CD4-positive, alpha-beta T cell treated with Interleukin-6 for 4 hours (primary cell): ENCODE measurements around the gene HMHB1.
"Not testable (repeated sequence)": the region's sequence is repeated elsewhere in the genome, so short reads cannot be mapped to it uniquely, and the experiment has no call there.

ENCODE experiments used
- DNase-seq: peaks from one replicate; pipeline ENCODE4 v3.0.0-alpha.2; 2020; ENCODE audit warnings: mixed read lengths

HMHB1 gene

DNA sequence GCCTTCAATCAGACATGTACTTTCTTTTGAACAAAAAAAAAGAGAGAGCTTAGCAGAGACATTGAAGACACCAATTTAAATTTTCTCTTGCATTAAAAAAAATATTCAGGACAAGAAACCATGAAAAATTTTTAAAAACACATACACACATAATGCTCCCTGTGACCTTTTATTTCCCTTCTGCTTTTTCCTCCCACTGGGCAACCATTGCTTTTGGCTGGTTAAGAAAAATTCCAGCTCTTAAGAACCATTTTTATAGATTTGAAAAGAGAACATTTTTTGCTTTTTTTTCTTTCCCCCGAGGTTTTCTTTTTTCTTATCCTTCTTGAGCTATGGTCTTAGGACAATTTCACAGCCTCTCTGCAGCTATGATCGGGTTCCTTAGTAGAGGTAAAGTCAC lies 6.1 kb upstream of the HMHB1 start:
- DNase-seq: no peak

DNA sequence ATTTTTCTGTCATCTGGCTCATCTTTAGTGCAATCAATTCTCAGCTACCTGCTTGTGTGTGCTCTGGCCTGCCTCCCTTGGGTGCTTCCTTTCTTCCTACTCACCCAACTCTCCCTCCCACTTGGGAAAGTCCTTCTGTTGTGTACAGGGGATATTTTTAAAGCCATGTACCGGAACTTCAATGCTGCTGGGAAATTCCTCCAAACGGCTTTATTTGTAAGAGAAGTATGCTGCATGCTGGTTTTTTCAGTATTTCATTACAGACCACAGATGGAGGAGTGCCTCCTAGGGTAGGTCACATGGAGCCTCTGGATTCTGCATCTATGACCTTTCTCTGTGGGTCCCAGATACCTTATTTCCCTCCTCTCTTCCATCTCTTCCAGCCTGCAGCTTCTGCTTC lies 5.4 kb upstream of the HMHB1 start:
- DNase-seq: no peak

DNA sequence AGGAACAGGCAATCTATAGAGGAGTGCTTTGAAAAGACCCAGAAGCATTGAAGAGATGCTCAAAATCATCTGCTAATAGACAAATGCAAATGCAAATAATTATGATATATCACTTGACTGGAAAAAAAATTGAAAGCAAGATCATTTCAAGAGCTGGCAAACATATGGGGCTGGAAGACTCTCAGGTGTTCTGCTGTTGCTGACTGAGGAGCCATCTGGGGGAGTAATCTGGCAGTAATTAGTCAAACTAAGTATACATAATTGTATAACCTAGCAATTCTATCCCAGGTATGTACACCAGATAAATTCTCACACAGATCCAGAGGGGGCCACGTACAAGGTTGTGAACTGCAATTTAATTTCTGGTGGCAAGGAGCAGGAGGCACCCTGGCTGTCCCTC lies 4.6 kb upstream of the HMHB1 start:
- no peak for DNase-seq

DNA sequence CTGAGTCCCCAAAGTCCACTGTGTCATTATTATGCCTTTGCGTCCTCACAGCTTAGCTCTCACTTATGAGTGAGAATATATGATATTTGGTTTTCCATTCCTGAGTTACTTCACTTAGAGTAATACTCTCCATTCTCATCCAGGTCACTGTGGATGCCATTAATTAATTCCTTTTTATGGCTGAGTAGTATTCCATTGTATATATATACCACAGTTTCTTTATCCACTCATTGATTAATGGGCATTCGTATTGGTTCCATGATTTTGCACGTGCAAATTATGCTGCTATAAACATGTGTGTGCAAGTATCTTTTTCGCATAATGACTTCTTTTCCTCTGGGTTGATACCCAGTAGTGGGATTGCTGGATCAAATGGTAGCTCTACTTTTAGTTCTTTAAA lies 4.4 kb downstream of the HMHB1 start:
- DNase-seq: not testable (repeated sequence)

DNA sequence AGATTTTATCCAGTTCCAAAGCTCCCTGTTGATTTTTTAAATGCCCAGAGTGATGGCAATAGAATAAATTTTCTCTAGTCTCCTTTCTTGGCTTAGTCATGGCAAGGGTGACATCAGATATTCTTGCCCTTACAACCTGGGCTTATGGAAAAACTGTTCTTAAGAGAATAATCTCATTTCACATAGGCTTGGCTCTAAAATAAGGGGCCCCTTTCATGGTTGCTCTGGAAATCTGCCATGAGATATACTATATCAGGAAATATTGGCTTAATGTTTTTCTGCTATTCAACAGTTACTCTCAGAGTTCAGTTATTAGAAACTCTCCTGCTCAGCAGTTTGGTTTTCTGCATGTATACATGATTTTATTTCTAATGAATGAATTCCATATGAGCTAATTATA lies 7.8 kb downstream of the HMHB1 start:
- DNase-seq: no peak

DNA sequence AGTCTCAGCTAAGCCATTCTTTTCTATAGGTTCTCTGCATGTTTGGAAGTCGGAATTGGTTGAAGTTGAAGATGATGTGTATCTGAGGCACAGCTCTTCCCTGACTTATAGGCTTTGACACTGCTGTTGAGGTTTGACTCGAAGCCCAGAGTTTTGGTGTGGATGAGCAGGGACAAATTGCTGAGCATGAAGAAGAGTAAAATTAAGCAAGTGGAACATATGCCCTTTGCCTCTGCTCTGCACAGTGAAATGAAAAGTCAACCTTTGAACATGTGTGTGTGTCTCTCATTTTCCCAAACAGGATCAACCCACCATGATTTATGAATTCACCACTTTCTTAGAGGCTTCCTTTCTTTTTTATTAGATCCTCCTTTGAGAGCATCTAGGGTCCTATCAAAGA lies 8.5 kb downstream of the HMHB1 start:
- no peak for DNase-seq

DNA sequence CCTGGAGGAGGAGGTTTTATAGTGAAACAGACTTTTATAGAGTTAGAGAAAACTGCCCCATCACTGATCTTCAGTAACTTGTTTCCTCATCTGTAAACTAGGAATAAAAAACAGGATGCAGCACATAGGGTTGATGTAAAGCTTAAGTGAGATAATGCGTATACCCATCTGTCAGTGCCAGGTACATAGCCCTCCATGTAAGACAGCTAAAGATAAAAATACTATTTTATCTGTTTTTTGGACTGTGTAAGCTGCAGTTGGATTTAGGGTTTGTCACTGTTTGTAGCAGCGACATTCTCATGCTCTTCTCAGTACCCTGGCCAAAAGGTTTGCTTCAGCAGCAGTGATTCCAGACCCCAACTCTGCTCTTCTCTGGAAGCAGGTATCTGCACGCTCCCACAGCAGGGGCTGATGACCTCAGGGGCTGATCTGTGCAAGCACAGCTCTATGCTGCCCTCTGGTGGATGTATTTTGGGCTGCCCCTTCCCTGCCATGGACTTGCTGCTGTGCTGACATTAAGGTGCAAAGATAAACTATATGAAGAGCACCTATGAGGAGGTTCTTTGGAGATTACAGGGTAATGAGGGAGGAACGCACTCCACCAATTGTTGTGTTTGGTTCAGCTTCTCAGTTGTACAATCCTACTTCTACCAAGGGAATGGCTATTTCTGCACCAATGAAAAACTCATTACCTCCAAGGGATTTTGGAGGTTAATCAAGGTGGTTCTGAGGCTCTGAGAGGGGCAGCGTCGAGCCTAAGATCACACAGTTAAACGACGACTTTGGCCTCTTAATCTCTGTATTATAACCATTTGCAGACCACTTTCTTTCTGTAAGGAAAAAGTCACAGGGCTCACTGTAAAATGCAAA lies 13.1 kb downstream of the HMHB1 start:
- DNase-seq: peak; percentile 88

DNA sequence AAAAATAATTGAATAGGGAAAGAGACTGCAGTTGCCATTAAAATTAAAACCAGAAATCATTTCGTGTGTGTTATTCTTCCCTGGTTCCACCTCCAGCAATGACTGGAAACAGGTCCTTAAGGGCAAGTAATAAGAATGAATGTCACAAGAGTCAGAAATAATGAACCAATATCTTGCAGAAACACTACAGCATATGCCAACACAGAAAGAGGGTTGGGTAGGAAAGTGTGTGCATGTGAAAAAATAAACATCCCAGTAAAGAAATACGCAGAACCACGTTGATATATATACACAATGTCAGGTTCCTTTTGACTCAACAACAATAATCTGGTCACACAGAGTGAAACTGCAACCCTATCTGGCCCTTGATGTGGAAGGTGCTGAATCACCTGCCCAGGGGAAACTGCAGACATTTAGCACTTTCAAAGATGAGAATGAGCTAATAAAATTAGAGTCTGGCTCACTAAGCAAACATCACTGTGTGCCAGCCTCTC lies 15.0 kb downstream of the HMHB1 start:
- DNase-seq: peak; percentile 20

DNA sequence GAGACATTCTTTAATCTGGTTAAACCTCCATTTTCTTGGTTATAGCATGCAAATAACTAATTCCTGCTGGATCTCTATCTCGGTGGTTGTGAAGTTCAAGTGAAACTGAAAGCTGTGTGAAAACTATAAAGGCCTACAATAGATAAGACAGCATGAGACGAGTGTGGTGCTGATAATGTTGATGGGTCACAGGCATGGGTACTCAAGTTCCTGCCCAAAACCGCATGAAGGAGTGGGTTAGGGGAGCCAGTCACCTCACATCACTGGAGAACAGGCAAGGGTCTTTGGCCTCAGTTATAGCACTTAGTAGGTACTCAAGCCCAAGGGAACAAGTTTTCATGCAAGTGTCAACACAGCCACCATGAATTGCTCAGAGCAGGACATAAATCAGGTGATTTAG lies 16.7 kb downstream of the HMHB1 start:
- DNase-seq: peak; percentile 18

DNA sequence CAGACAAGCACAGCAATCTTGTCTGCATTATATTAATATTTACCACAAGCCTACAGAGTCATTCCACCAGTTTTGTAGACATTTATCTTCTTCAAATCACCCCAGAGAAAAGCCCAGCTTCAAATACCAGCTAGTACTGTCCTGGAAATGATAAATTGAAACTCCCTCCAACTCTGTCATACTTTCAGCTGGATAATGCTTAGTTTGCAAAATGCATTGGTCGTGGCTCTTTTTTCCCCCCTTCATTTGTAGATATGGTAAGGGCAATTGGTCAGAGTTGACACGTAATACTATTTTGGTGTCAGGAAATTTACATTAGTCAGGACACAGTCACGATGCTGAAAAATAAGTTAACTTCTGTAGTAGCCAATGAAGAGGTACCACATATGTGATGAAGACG lies 21.2 kb downstream of the HMHB1 start:
- no peak for DNase-seq

DNA sequence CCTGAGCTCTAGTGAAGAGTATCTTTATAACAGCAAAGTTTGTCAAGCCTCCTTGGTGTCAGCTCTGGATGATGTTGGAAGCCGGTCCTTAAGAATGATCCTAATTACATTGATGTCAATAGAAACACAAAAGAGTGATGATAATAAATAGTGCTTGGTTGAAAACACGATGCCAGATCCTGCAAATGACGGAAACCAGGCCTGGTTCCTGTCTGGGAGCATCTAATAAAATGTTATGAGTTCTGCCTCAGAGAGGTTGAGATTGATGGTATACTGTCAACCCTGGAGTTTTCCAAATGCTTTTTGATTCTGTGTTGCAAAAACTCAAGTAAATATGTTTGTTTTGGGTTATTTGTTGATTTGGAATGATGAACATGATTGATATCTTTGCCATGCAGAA lies 23.3 kb downstream of the HMHB1 start:
- no peak for DNase-seq

DNA sequence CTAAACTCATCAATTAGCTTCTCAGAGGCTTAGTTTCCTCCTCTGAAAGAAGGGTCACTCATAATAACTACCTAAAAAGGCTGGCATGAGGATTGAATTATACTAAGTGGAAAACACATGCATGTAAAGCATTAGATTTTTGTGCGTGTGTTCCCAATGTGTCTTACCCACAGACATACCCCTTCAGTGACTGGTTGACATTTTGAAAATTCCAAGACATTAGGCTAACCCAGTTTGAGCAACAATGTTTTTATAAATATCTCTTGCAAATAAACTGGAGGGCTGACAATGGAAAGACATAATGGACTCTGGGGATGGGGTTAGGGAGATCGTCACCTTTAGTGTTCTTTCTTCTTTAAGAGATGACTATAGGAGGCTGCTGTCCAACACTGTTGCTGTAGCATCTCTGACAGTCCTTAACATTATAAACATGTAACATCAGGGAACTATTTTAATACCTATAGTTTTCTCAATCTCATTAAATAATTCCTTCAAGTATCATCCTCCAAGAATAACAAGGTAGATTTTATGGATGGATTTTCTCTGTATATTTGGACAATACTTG lies 24.3 kb downstream of the HMHB1 start:
- DNase-seq: no peak

DNA sequence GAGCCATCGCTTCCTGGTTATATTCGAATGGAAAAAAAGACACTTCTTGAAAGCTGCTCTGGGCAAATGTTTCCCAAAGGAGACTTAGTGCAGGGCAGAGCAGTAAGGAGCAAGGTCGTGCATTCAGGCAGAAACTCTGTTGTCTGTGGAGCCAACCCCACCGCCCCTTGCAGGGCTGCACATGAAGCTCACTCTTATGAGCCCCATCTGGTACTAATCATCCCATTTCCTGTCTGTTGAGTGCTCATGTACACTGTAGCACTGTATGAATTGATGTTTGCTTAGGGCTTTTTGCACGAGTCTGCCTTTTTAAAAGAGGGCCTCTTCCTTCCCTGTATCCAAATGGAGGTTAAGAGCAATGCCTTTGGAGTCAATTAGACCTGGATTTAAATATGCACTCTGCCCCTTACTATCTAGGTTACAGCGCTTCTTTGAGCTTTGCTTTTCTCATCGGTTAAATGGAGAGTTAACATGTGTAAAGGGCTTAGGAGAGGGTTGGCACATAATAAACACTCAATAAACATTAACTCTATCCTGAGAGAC lies 25.4 kb downstream of the HMHB1 start:
- no peak for DNase-seq

DNA sequence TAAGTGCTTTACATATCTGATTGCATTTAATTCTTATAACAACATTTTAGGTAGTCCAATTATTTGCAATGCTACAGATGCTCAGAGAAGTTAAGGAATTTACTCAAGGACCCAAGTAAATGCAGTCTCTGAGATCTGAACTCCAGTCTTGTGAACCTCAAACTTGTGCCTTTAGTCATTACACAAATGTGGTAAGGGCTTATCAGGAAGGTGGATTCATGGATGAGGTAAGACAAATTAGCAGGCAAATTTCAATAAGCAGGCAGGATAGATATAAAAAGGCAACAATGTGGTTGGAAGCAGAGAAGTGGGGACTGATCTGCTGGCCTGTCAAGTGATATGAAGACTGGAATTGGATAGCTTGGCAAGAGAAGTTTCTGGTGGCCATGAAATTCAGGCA lies 29.5 kb downstream of the HMHB1 start:
- no peak for DNase-seq

DNA sequence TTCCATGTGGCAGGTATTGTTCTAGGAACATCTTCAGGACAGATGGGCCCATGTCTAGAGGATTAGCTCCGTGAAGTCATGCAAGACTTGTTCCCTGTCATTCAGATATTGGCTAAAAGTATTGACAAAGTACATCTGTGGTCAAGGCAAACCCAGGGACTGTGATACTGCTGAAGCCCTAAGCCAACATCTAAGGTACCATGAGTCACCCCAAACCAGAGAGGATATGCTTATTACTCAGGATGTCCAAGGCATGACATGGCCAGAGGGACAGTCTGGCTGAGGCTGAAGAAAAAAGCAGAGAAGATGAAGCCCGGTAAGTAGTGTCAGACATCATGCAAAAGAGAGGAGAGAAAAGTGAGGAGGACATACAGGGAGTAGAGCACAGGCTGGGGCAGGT lies 31.0 kb downstream of the HMHB1 start:
- no peak for DNase-seq

DNA sequence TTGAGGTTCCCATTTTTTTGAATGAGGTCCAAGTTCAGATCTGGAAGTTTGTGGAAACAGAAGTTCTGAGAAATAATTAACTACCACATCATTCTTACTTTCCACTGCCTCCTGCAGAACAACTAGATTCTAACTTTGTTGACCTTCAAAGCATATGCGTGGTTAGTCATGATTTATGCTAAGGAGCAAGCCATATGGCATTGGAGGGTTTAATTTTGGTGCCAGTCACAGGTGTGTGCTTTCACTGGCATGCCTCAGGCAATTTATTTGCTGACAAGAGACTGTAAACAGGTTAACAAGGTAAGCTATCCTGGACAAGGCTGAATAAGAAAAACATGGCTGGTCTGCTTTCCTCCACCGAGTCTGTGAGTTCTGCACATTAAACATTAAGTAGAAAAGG lies 31.5 kb downstream of the HMHB1 start:
- no peak for DNase-seq

DNA sequence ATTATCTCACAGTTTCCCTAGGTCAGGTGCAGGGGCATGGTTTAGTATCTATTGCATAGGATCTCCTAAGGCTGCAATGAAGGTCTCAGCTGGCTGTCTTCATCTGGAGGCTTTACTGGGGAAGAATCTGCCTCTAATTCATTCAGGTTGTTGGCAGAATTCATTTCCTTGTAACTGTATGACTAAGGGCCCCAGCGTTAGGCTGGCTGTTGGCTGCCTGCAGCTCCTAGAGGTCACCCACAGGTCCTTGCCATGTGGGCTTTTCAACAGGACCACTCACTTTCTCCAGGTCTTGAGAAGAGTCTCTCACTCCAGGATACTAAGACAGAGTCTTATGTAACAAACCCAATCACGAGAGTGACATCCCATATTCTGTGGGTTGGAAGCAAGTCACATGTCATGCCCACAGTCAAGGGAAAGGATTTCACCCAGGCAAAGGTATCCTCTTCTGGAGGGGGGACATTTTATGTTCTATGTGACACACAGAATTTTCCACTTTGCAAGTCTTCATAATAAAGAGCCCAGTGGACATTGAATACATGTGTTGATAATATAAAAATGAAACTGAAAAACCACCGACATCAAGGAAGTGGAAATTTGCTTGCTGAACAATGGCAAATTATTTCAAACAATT lies 38.2 kb downstream of the HMHB1 start:
- DNase-seq: no peak

DNA sequence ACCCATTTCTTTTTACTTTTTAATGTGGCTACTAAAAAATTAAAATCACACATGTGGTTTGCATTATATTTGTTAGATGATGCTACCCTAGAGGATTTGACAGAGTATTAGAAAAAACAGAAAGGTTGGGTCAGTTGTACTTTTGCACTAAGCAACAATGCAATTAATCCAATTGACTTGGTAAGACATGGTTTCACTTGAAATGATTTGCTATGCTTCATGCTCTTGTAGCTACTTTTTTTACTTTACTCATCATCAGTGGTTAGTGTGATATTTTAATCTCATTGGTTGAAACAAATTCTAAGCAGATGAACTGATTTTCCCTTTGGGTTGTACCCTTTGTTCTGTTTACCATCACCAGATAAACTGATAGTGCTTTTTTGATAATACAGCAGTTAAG lies 39.4 kb downstream of the HMHB1 start:
- DNase-seq: no peak

DNA sequence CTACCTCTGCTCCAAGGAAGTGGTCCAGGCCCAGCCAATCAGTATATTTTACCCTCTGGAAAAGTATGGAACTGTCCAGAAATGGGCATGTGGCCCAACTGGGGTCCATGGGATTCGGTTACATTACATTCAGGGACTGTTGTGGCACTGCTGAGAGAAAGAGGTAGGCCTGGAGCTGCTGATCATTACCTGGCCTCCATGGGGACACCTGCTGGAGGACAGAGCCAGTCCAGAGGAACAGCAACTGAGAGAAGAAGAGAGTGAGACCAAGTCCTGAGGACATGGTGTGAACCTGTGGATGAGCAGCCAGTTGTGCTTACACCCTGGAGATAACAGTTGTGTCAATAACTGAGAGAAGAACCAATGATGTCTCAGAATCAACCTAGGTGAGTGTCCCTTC lies 48.2 kb downstream of the HMHB1 start:
- no peak for DNase-seq

DNA sequence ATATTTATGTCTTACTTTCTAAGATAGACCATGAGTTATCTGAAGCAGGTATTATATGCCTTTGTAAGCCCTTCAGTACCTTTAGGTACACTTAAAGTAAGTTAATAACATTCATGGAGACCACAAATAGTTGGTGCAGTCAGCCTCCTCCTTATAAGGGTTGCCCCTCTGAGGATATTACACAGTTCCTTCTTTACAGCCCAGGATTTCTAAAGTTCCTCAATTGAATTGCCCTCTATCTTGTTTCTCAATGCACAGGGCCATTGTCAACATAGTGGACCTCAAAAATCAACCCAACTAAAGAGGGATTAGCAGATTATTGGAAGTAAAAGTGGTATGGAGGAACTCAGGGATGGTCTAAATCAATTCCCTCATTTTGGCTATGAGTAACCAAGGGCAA lies 50.3 kb downstream of the HMHB1 start:
- DNase-seq: no peak

DNA sequence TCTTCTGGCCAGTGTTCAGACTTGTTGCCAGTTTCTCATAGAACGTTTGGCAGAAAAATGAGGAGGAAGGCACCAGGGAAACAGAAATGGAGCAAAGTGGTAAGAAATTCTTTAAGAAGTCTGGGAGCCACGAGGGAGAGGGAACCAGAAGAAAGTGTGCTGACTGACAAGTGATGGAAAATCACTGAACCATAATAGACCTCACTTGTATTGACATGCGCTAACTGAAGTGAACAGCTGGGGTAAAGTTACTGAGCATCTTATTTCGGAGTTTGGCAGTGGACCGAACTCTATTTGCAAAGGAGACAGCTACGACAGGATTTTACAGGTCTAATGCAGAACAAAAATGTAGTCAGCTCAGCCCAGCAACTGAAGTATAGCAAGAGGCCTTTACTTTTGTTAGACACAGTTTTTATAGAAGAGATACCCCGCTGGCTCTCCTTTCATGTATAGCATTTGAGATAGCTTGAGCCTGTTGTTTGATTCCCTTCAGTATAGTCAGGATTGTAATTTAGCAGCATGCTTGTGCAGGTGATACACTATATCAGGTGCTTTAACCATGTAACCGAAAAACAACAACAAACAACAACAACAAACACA lies 53.6 kb downstream of the HMHB1 start:
- no peak for DNase-seq
